ENCODE measurements around the gene KLF4.

The KLF4 gene

GRCh38 chr9:107447081-107447480, 42.5 kb downstream of the KLF4 start:
- no peak for DNase-seq

- DNase-seq: no peak
Observed at GRCh38 chr9:107446491-107446890, 43.1 kb downstream of the KLF4 start.

GRCh38 chr9:107443786-107444185, 45.8 kb downstream of the KLF4 start:
- DNase-seq: no peak

GRCh38 chr9:107439991-107440456, 49.5 kb downstream of the KLF4 start:
- DNase-seq: no peak

GRCh38 chr9:107438211-107439031, 51.1 kb downstream of the KLF4 start:
- no peak for DNase-seq

GRCh38 chr9:107437716-107438115, 51.9 kb downstream of the KLF4 start:
- DNase-seq: no peak

GRCh38 chr9:107435415-107435814, 54.2 kb downstream of the KLF4 start:
- no peak for DNase-seq
